Immature natural killer cell (primary cell): Measurements from ENCODE around the gene VIPR2. TPM values are rescaled to one million over a fixed set of nuclear protein-coding genes. Genes with fewer than 3 reads are reported as not detected.
"Not testable (repeated sequence)": the region's sequence is repeated elsewhere in the genome, so short reads cannot be mapped to it uniquely, and the experiment has no call there.

Experiments used
- DNase-seq, 3 donors: peaks; one replicate each; pipeline ENCODE4 v3.0.0; 2022; ENCODE audit warnings: mixed read lengths in 1 of 3
- H3K27ac Mint-ChIP-seq, 6 donors: one replicate each; pipeline ENCODE4 v1.8.0; 2020; ENCODE audit warnings: mixed read lengths in 6 of 6, mild to moderate bottlenecking in 5 of 6, inconsistent platforms in 4 of 6, moderate library complexity in 3 of 6
- H3K27me3 Mint-ChIP-seq, 3 donors: one replicate each; pipeline ENCODE4 v1.8.0; 2020 to 2021; ENCODE audit warnings: low read depth in 3 of 3, mild to moderate bottlenecking in 3 of 3, mixed read lengths in 3 of 3, moderate library complexity in 3 of 3, inconsistent platforms in 1 of 3
- H3K36me3 Mint-ChIP-seq, 3 donors: one replicate each; pipeline ENCODE4 v1.8.0; 2020; ENCODE audit warnings: mixed read lengths in 3 of 3, inconsistent platforms in 2 of 3, mild to moderate bottlenecking in 2 of 3
- H3K4me1 Mint-ChIP-seq, 2 donors: one replicate each; pipeline ENCODE4 v1.8.0; 2020; ENCODE audit warnings: inconsistent platforms in 2 of 2, mild to moderate bottlenecking in 2 of 2, mixed read lengths in 2 of 2, moderate library complexity in 1 of 2
- H3K4me3 Mint-ChIP-seq, 5 donors: one replicate each; pipeline ENCODE4 v1.8.0; 2020; ENCODE audit warnings: mild to moderate bottlenecking in 5 of 5, mixed read lengths in 5 of 5, inconsistent platforms in 3 of 5, moderate library complexity in 3 of 5
- H3K9me3 Mint-ChIP-seq, 6 donors: one replicate each; pipeline ENCODE4 v1.8.0; 2020; ENCODE audit warnings: mild to moderate bottlenecking in 6 of 6, mixed read lengths in 6 of 6, inconsistent platforms in 4 of 6, moderate library complexity in 3 of 6
- polyA plus RNA-seq, 3 donors: library from polyadenylated mRNA; unstranded; fragments of 300-500 nt; fragmentation: Illumina TruSeq; gene quantifications; one replicate each; pipeline ENCODE4 v1.2.3, GENCODE V29; 2021

Gene VIPR2
- 1 to 10 TPM in 2 of 3 donors, under 1 TPM in 1; 0.41 to 5.2 (median 2.4) TPM for polyA plus RNA-seq

GRCh38 chr7:159144758-159145489 lies at the start of gene VIPR2:
TSS of gene VIPR2 (minus strand) at chr7:159144867. CDS start at chr7:159144771, 96 bp downstream.
- peak within 1 kb of the TSS; percentile 80 to 85 (median 83) for H3K4me3 Mint-ChIP-seq
- H3K27ac Mint-ChIP-seq, result peak within 1 kb of the TSS in 4 of 6 donors; percentile 19 to 75 (median 42)
- DNase-seq, result peak; percentile 37 to 61 (median 54)
- H3K4me1 Mint-ChIP-seq, result peaks cover 16 to 17% of the 10 kb centered on the region in 2 donors
- no peaks in the 10 kb centered on the region for H3K9me3 Mint-ChIP-seq
- H3K36me3 Mint-ChIP-seq, result peaks cover 0 to 4% (median 0%) of the 10 kb centered on the region in 3 donors
- H3K27me3 Mint-ChIP-seq, result peaks cover 4 to 24% (median 12%) of the 10 kb centered on the region in 3 donors

- Mint-ChIP-seq H3K36me3 (peaks cover 5 to 11% (median 9%) of the 10 kb centered on the region in 3 donors), H3K27ac (peak overlapping the region; percentile 85 to 100 (median 97)), H3K4me1 (peaks cover 76% of the 10 kb centered on the region in 2 donors), H3K27me3 (peaks cover 4 to 25% (median 23%) of the 10 kb centered on the region in 3 donors), H3K9me3 (peaks cover 0 to 3% (median 0%) of the 10 kb centered on the region in 6 donors), H3K4me3 (peak overlapping the region; percentile 57 to 71 (median 62))
- no peak for DNase-seq
These were observed 49.0 kb upstream of the VIPR2 start for GRCh38 chr7:159193543-159194090.

GRCh38 chr7:159192725-159193453 lies 48.2 kb upstream of the VIPR2 start:
- peaks cover 4 to 19% (median 16%) of the 10 kb centered on the region in 3 donors for H3K27me3 Mint-ChIP-seq
- H3K27ac Mint-ChIP-seq, result peak overlapping the region; percentile 85 to 100 (median 97)
- peaks cover 69% of the 10 kb centered on the region in 2 donors for H3K4me1 Mint-ChIP-seq
- peaks cover 0 to 3% (median 0%) of the 10 kb centered on the region in 6 donors for H3K9me3 Mint-ChIP-seq
- DNase-seq, result no peak
- H3K4me3 Mint-ChIP-seq, result peak overlapping the region; percentile 57 to 71 (median 62)
- peaks cover 5 to 11% (median 9%) of the 10 kb centered on the region in 3 donors for H3K36me3 Mint-ChIP-seq

GRCh38 chr7:159192013-159192412 lies 47.3 kb upstream of the VIPR2 start:
- peaks cover 0 to 5% (median 1%) of the 10 kb centered on the region in 6 donors for H3K9me3 Mint-ChIP-seq
- H3K4me1 Mint-ChIP-seq, result peaks cover 60% of the 10 kb centered on the region in 2 donors
- H3K27me3 Mint-ChIP-seq, result peaks cover 2 to 15% (median 8%) of the 10 kb centered on the region in 3 donors
- peak in 1 of 3 donors; percentile 32 for DNase-seq
- H3K27ac Mint-ChIP-seq, result peak overlapping the region; percentile 25 to 91 (median 84)
- peak overlapping the region in 4 of 5 donors; percentile 15 to 49 (median 39) for H3K4me3 Mint-ChIP-seq
- peaks cover 9 to 11% (median 9%) of the 10 kb centered on the region in 3 donors for H3K36me3 Mint-ChIP-seq

GRCh38 chr7:159191236-159191635 lies 46.6 kb upstream of the VIPR2 start:
- peak overlapping the region in 3 of 6 donors; percentile 81 to 91 (median 87) for H3K27ac Mint-ChIP-seq
- peaks cover 2 to 15% (median 6%) of the 10 kb centered on the region in 3 donors for H3K27me3 Mint-ChIP-seq
- H3K4me3 Mint-ChIP-seq, result no peak overlapping the region
- H3K36me3 Mint-ChIP-seq, result peaks cover 9 to 12% (median 11%) of the 10 kb centered on the region in 3 donors
- peaks cover 52 to 53% of the 10 kb centered on the region in 2 donors for H3K4me1 Mint-ChIP-seq
- no peak for DNase-seq
- peaks cover 0 to 12% (median 3%) of the 10 kb centered on the region in 6 donors for H3K9me3 Mint-ChIP-seq

- H3K9me3 Mint-ChIP-seq, result peaks cover 0 to 14% (median 3%) of the 10 kb centered on the region in 6 donors
These were observed 43.3 kb upstream of the VIPR2 start for GRCh38 chr7:159188011-159188410.

GRCh38 chr7:159179241-159179640 lies 34.6 kb upstream of the VIPR2 start:
- no peak for DNase-seq
- peaks cover 13 to 19% (median 19%) of the 10 kb centered on the region in 3 donors for H3K27me3 Mint-ChIP-seq
- peaks cover 31 to 41% of the 10 kb centered on the region in 2 donors for H3K4me1 Mint-ChIP-seq
- no peak overlapping the region for H3K4me3 Mint-ChIP-seq
- H3K27ac Mint-ChIP-seq, result peak overlapping the region in 1 of 6 donors; percentile 15
- H3K9me3 Mint-ChIP-seq, result peaks cover 5 to 14% (median 9%) of the 10 kb centered on the region in 6 donors
- H3K36me3 Mint-ChIP-seq, result peaks cover 0 to 19% (median 4%) of the 10 kb centered on the region in 3 donors

More at GRCh38 chr7:159188011-159188410, 43.3 kb upstream of the VIPR2 start:
- peaks cover 24 to 31% of the 10 kb centered on the region in 2 donors for H3K4me1 Mint-ChIP-seq
- H3K4me3 Mint-ChIP-seq, result no peak overlapping the region
- H3K27me3 Mint-ChIP-seq, result peaks cover 4 to 9% (median 4%) of the 10 kb centered on the region in 3 donors
- DNase-seq, result no peak
- peaks cover 3 to 24% (median 11%) of the 10 kb centered on the region in 3 donors for H3K36me3 Mint-ChIP-seq
- no peak overlapping the region for H3K27ac Mint-ChIP-seq

GRCh38 chr7:159177284-159177953 lies 32.8 kb upstream of the VIPR2 start:
- no peak overlapping the region for H3K4me3 Mint-ChIP-seq
- H3K36me3 Mint-ChIP-seq, result peaks cover 0 to 10% (median 0%) of the 10 kb centered on the region in 3 donors
- no peak for DNase-seq
- peak overlapping the region in 1 of 6 donors; percentile 13 for H3K27ac Mint-ChIP-seq
- peaks cover 36 to 48% of the 10 kb centered on the region in 2 donors for H3K4me1 Mint-ChIP-seq
- peaks cover 11 to 21% (median 20%) of the 10 kb centered on the region in 3 donors for H3K27me3 Mint-ChIP-seq
- H3K9me3 Mint-ChIP-seq, result peaks cover 5 to 17% (median 10%) of the 10 kb centered on the region in 6 donors

- Mint-ChIP-seq H3K27ac (peak overlapping the region; percentile 82 to 96 (median 88)), H3K36me3 (peaks cover 0 to 5% (median 0%) of the 10 kb centered on the region in 3 donors), H3K4me3 (peak overlapping the region in 3 of 5 donors; percentile 10 to 36 (median 34)), H3K9me3 (peaks cover 5 to 17% (median 10%) of the 10 kb centered on the region in 6 donors), H3K4me1 (peaks cover 36 to 48% of the 10 kb centered on the region in 2 donors), H3K27me3 (peaks cover 11 to 21% (median 20%) of the 10 kb centered on the region in 3 donors)
- DNase-seq, result peak; percentile 12 to 42 (median 40)
These were observed 31.1 kb upstream of the VIPR2 start for GRCh38 chr7:159175792-159176191.

- DNase-seq, result peak; percentile 61 to 72 (median 64)
- peaks cover 3 to 17% (median 9%) of the 10 kb centered on the region in 6 donors for H3K9me3 Mint-ChIP-seq
- H3K36me3 Mint-ChIP-seq, H3K4me3 Mint-ChIP-seq: not testable (repeated sequence)
- peaks cover 8 to 21% (median 20%) of the 10 kb centered on the region in 3 donors for H3K27me3 Mint-ChIP-seq
- peak overlapping the region; percentile 78 to 92 (median 87) for H3K27ac Mint-ChIP-seq
- H3K4me1 Mint-ChIP-seq, result peaks cover 36 to 48% of the 10 kb centered on the region in 2 donors
These were observed 30.4 kb upstream of the VIPR2 start for GRCh38 chr7:159175100-159175499.

- no peaks in the 10 kb centered on the region for H3K36me3 Mint-ChIP-seq
- H3K4me3 Mint-ChIP-seq, result no peak overlapping the region
- no peak overlapping the region for H3K27ac Mint-ChIP-seq
- no peak for DNase-seq
- H3K9me3 Mint-ChIP-seq, result peaks cover 0 to 17% (median 8%) of the 10 kb centered on the region in 6 donors
- peaks cover 30 to 39% of the 10 kb centered on the region in 2 donors for H3K4me1 Mint-ChIP-seq
- H3K27me3 Mint-ChIP-seq, result peaks cover 8 to 19% (median 15%) of the 10 kb centered on the region in 3 donors
These were observed 27.7 kb upstream of the VIPR2 start for GRCh38 chr7:159172400-159172799.

- Mint-ChIP-seq H3K4me1 (peaks cover 9 to 13% of the 10 kb centered on the region in 2 donors), H3K9me3 (peaks cover 0 to 6% (median 2%) of the 10 kb centered on the region in 6 donors), H3K4me3 (no peak overlapping the region), H3K27me3 (peaks cover 0 to 6% (median 2%) of the 10 kb centered on the region in 3 donors), H3K27ac (no peak overlapping the region), H3K36me3 (no peaks in the 10 kb centered on the region)
- no peak for DNase-seq
These were observed 24.7 kb upstream of the VIPR2 start for GRCh38 chr7:159169391-159169790.
